ENCODE data around the gene SIRPG.

The SIRPG gene

GRCh38 chr20:1600736-1601135 is 56.8 kb downstream of the SIRPG start (continued):
- no peak for TF ChIP-seq ZNF19 (tag by site-specific recombination; IDR thresholded peaks at IDR 0.05; ENCODE audit: low read depth)
- no peak for TF ChIP-seq ZNF354C (tag by site-specific recombination; IDR thresholded peaks at IDR 0.05; ENCODE audit: borderline replicate concordance, low read depth)
- TF ChIP-seq KLF8 (tag by site-specific recombination; IDR thresholded peaks at IDR 0.05), result no peak
- no peak for TF ChIP-seq REPIN1 (tag by site-specific recombination; IDR thresholded peaks at IDR 0.05; ENCODE audit: low read depth)
- TF ChIP-seq ZNF701 (tag by site-specific recombination; IDR thresholded peaks at IDR 0.05), result no peak
- no peak for TF ChIP-seq ZNF530 (tag by site-specific recombination; IDR thresholded peaks at IDR 0.05; ENCODE audit: low read depth)
- no peak for TF ChIP-seq ZBTB21 (tag by site-specific recombination; IDR thresholded peaks at IDR 0.05)

- ChIA-PET CTCF (no interaction called here), POLR2A (no interaction called here)
- H3K9me3 ChIP-seq (ENCODE audit: control insufficient read depth, insufficient read depth, low read depth, low read length), result no peaks in the 10 kb centered on the region
Measured at GRCh38 chr20:1595333-1595732, 62.2 kb downstream of the SIRPG start.

GRCh38 chr20:1588533-1589460 is 68.8 kb downstream of the SIRPG start:
- Histone ChIP-seq H3K36me3 (ENCODE audit: control insufficient read depth in 2 of 2, insufficient read depth in 1 of 2, low read length in 2 of 2) (no peaks in the 10 kb centered on the region), H3K27ac (ENCODE audit: extremely low read depth, low read depth, low read length) (no peak overlapping the region), H3K9me3 (ENCODE audit: control insufficient read depth, insufficient read depth, low read depth, low read length) (no peaks in the 10 kb centered on the region), H3K4me3 (ENCODE audit: low read depth, low read length) (no peak overlapping the region), H3K4me1 (ENCODE audit: control insufficient read depth, insufficient read depth, low read length) (no peaks in the 10 kb centered on the region)
- ChIA-PET CTCF (no interaction called here), POLR2A (no interaction called here)
- TF ChIP-seq ZBTB44 (tag by site-specific recombination; IDR thresholded peaks at IDR 0.05), result no peak
- TF ChIP-seq IKZF3 (tag by site-specific recombination; IDR thresholded peaks at IDR 0.05), result no peak
- TF ChIP-seq ZNF629 (tag by site-specific recombination; IDR thresholded peaks at IDR 0.05), result no peak
- TF ChIP-seq CTCF (tag by site-specific recombination; IDR thresholded peaks at IDR 0.05), result no peak
- no peak for TF ChIP-seq TSHZ1 (tag by site-specific recombination; IDR thresholded peaks at IDR 0.05; ENCODE audit: borderline replicate concordance)
- no peak for TF ChIP-seq ZNF701 (tag by site-specific recombination; IDR thresholded peaks at IDR 0.05)

More at GRCh38 chr20:1595333-1595732, 62.2 kb downstream of the SIRPG start:
- Histone ChIP-seq H3K4me3 (ENCODE audit: low read depth, low read length) (no peak overlapping the region), H3K4me1 (ENCODE audit: control insufficient read depth, insufficient read depth, low read length) (no peaks in the 10 kb centered on the region), H3K36me3 (ENCODE audit: control insufficient read depth in 2 of 2, insufficient read depth in 1 of 2, low read length in 2 of 2) (no peaks in the 10 kb centered on the region), H3K27ac (ENCODE audit: extremely low read depth, low read depth, low read length) (no peak overlapping the region)
- TF ChIP-seq HOXC10 (CRISPR knock-in tag; IDR thresholded peaks at IDR 0.05), result no peak
- no peak for TF ChIP-seq ZNF391 (tag by site-specific recombination; IDR thresholded peaks at IDR 0.05; ENCODE audit: borderline replicate concordance, low read depth)
- no peak for TF ChIP-seq ZNF837 (tag by site-specific recombination; IDR thresholded peaks at IDR 0.05)
- TF ChIP-seq ZNF280C (tag by site-specific recombination; IDR thresholded peaks at IDR 0.05), result no peak
- no peak for TF ChIP-seq ZNF292 (tag by site-specific recombination; IDR thresholded peaks at IDR 0.05; ENCODE audit: borderline replicate concordance, low read depth)
- TF ChIP-seq HOXD13 (CRISPR knock-in tag; IDR thresholded peaks at IDR 0.05; ENCODE audit: borderline replicate concordance), result no peak
- no peak for TF ChIP-seq KLF7 (tag by site-specific recombination; IDR thresholded peaks at IDR 0.05; ENCODE audit: borderline replicate concordance)
- TF ChIP-seq SCRT2 (tag by site-specific recombination; IDR thresholded peaks at IDR 0.05), result no peak
- TF ChIP-seq ZNF707 (tag by site-specific recombination; IDR thresholded peaks at IDR 0.05), result no peak
- TF ChIP-seq PBX3 (CRISPR knock-in tag; IDR thresholded peaks at IDR 0.05), result no peak
